Neural crest cell (in vitro differentiated cells): ENCODE data around the gene PCP2. TPM values are rescaled to one million over a fixed set of nuclear protein-coding genes. Genes with fewer than 3 reads are reported as not detected.
A peak's percentile ranks its signal among the peaks of the same experiment; 100 is the strongest.

Source experiments
- DNase-seq: peaks from one replicate; pipeline ENCODE4 v3.0.0; 2021; ENCODE audit warnings: low read depth, mixed read lengths, low spot score
- H3K27ac Mint-ChIP-seq: one replicate; pipeline ENCODE4 v1.8.0; 2021; ENCODE audit warnings: mild to moderate bottlenecking, mixed read lengths; ENCODE audit not compliant: unreplicated experiment
- H3K27me3 Mint-ChIP-seq: 2 replicates; pipeline ENCODE4 v1.8.0; 2021; ENCODE audit warnings: low read depth, mild to moderate bottlenecking, mixed read lengths
- H3K36me3 Mint-ChIP-seq: 2 replicates; pipeline ENCODE4 v1.8.0; 2021; ENCODE audit warnings: low read depth, mild to moderate bottlenecking, mixed read lengths
- H3K4me1 Mint-ChIP-seq: 2 replicates; pipeline ENCODE4 v1.8.0; 2021; ENCODE audit warnings: mixed read lengths
- H3K4me3 Mint-ChIP-seq: one replicate; pipeline ENCODE4 v1.8.0; 2021; ENCODE audit warnings: mild to moderate bottlenecking, mixed read lengths
- H3K9me3 Mint-ChIP-seq: 2 replicates; pipeline ENCODE4 v1.8.0; 2021; ENCODE audit warnings: mixed read lengths
- total RNA-seq: library from RNA; stranded (reverse); gene quantifications from 2 replicates; pipeline ENCODE4 v1.2.1, GENCODE V29; 2021
- TF ChIP-seq, protein P1 (sequence below): fragments of 200-600 bp; sonication (generic); conservative IDR thresholded peaks from 2 replicates; pipeline ENCODE4 v1.5.0; 2021; ENCODE audit warnings: antibody characterized with exemption, mild to moderate bottlenecking

Gene PCP2
- total RNA-seq, 1 donor from 2014 or later: not detected

- Mint-ChIP-seq H3K4me1 (peaks cover 8% of the 10 kb centered on the region), H3K27ac (no peak overlapping the region), H3K9me3 (no peaks in the 10 kb centered on the region), H3K36me3 (no peaks in the 10 kb centered on the region), H3K27me3 (peaks cover 35% of the 10 kb centered on the region), H3K4me3 (no peak overlapping the region)
- DNase-seq: no peak
- TF ChIP-seq, protein P1, sequence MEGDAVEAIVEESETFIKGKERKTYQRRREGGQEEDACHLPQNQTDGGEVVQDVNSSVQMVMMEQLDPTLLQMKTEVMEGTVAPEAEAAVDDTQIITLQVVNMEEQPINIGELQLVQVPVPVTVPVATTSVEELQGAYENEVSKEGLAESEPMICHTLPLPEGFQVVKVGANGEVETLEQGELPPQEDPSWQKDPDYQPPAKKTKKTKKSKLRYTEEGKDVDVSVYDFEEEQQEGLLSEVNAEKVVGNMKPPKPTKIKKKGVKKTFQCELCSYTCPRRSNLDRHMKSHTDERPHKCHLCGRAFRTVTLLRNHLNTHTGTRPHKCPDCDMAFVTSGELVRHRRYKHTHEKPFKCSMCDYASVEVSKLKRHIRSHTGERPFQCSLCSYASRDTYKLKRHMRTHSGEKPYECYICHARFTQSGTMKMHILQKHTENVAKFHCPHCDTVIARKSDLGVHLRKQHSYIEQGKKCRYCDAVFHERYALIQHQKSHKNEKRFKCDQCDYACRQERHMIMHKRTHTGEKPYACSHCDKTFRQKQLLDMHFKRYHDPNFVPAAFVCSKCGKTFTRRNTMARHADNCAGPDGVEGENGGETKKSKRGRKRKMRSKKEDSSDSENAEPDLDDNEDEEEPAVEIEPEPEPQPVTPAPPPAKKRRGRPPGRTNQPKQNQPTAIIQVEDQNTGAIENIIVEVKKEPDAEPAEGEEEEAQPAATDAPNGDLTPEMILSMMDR: no peak
Measured at GRCh38 chr19:7650148-7650547, 16.6 kb upstream of the PCP2 start.

DNA sequence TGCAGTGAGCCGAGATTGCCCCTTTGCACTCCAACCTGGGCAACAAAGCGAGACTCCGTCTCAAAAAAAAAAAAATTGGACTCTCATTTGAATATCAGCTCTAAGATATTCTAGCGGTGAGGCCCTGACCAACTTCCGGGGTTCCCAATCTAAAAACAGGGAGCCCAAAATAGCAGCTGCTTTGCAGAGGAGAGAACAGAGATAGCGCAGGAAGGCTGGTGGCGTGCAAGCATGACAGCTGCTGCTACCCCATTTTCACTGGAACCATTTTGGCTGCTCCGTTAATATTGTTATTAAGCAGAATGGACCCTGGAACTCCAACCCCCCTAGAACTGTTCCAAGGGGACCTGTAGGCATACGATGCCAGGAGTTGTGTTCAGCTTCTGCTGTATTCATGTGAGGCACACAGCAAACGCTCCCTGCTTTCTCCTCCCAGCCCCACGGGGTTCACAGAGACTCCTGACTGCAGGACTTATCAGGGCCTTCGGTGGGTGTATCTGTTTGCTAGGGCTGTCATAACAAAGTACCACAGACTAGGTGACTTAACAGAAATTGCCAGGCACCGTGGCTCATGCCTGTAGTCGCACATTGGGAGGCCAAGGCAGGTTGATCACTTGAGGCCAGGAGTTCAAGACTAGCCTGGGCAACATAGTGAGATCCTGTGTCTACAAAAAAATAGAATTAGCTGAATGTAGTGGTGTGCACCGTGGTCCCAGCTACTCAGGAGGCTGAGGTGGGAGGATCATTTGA lies 14.9 kb upstream of the PCP2 start:
- Mint-ChIP-seq H3K4me3 (no peak overlapping the region), H3K9me3 (no peaks in the 10 kb centered on the region), H3K4me1 (peaks cover 8% of the 10 kb centered on the region), H3K36me3 (no peaks in the 10 kb centered on the region), H3K27me3 (peaks cover 30% of the 10 kb centered on the region), H3K27ac (no peak overlapping the region)
- TF ChIP-seq, protein P1: no peak
- DNase-seq: no peak

GRCh38 chr19:7647156-7647555 lies 13.6 kb upstream of the PCP2 start:
- peaks cover 2% of the 10 kb centered on the region for H3K4me1 Mint-ChIP-seq
- H3K27ac Mint-ChIP-seq: no peak overlapping the region
- H3K36me3 Mint-ChIP-seq: no peaks in the 10 kb centered on the region

DNA sequence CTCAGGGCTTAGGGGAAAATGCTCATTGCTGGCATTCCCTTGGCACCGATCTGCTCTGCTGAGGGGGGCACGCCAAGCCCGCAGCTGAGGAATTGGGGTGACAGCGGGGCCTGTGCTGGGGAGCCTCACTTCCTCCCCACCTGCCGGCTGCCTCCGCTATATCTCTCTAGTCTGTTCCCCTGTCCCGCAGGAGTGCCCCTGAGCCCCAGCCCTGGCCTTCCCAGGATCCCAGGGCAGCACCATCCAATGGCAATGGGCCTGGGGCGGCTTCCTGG lies 12.8 kb upstream of the PCP2 start:
- peaks cover 19% of the 10 kb centered on the region for H3K27me3 Mint-ChIP-seq
- TF ChIP-seq, protein P1: no peak
- no peaks in the 10 kb centered on the region for H3K9me3 Mint-ChIP-seq
- no peak for DNase-seq
- H3K36me3 Mint-ChIP-seq: no peaks in the 10 kb centered on the region
- no peak overlapping the region for H3K27ac Mint-ChIP-seq
- no peak overlapping the region for H3K4me3 Mint-ChIP-seq
- H3K4me1 Mint-ChIP-seq: no peaks in the 10 kb centered on the region

More at GRCh38 chr19:7647156-7647555, 13.6 kb upstream of the PCP2 start:
- DNase-seq: no peak
- no peaks in the 10 kb centered on the region for H3K9me3 Mint-ChIP-seq
- TF ChIP-seq, protein P1: no peak
- no peak overlapping the region for H3K4me3 Mint-ChIP-seq
- peaks cover 24% of the 10 kb centered on the region for H3K27me3 Mint-ChIP-seq

- H3K4me1 Mint-ChIP-seq: no peaks in the 10 kb centered on the region
- H3K9me3 Mint-ChIP-seq: no peaks in the 10 kb centered on the region
- TF ChIP-seq, protein P1: no peak
- peak overlapping the region; percentile 8 for H3K4me3 Mint-ChIP-seq
- H3K27ac Mint-ChIP-seq: no peak overlapping the region
- peaks cover 17% of the 10 kb centered on the region for H3K27me3 Mint-ChIP-seq
- no peak for DNase-seq
- H3K36me3 Mint-ChIP-seq: no peaks in the 10 kb centered on the region
Measured at GRCh38 chr19:7645656-7646425, 12.3 kb upstream of the PCP2 start.
